ENCODE data around the gene FAM110D. TPM values are rescaled to one million over a fixed set of nuclear protein-coding genes. Genes with fewer than 3 reads are reported as not detected.

The FAM110D gene
- total and polyA plus RNA-seq, 10 of the 15 experiments (the other 5 are each of a cell fraction or from before 2014, with no cell fraction given), result 0.06 TPM; not detected in 9

- peak; percentile 63; the same call in 1 of the 2 replicates for TF ChIP-seq IRF5 (IDR thresholded peaks at IDR 0.05; ENCODE audit: borderline replicate concordance)
- TF ChIP-seq RELB (IDR thresholded peaks at IDR 0.05; ENCODE audit: low read depth), result no peak
- no peak for TF ChIP-seq ASH2L (IDR thresholded peaks at IDR 0.05; ENCODE audit: borderline replicate concordance, low read depth)
- no peak for TF ChIP-seq NFXL1 (IDR thresholded peaks at IDR 0.05; ENCODE audit: borderline replicate concordance)
- peak; percentile 18 to 33; a peak in 2 of 4 replicates for TF ChIP-seq IKZF2 (IDR thresholded peaks at IDR 0.05)
- peak; percentile 46; the same call in 1 of the 2 replicates for TF ChIP-seq MLLT1 (IDR thresholded peaks at IDR 0.05)
- no peak for TF ChIP-seq SUZ12 (IDR thresholded peaks at IDR 0.05; ENCODE audit: unreplicated experiment)
- TF ChIP-seq TCF12 (IDR thresholded peaks at IDR 0.05; ENCODE audit: low read depth, low read length), result 0 out of 2 replicates have a peak, but pooled peaks have one; percentile 39
- TF ChIP-seq ETV6 (conservative IDR thresholded peaks at IDR 0.05 in 1 of 2, IDR thresholded peaks at IDR 0.05 in 1 of 2; ENCODE audit: borderline replicate concordance in 1 of 2, low read depth in 1 of 2), result no peak
- no peak for TF ChIP-seq MEF2B (IDR thresholded peaks at IDR 0.05; ENCODE audit: partially characterized antibody, poor library complexity, severe bottlenecking)
- no peak for TF ChIP-seq JUNB (IDR thresholded peaks at IDR 0.05)
- TF ChIP-seq ZNF384 (IDR thresholded peaks at IDR 0.05; ENCODE audit: borderline replicate concordance, low read depth, low read length), result no peak
- no peak for TF ChIP-seq STAT1 (conservative IDR thresholded peaks at IDR 0.05)
- TF ChIP-seq SIN3A (IDR thresholded peaks at IDR 0.05; ENCODE audit: low read depth, low read length), result no peak
- peak in 1 of 2 experiments; percentile 31; a peak in 1 of 4 replicates for TF ChIP-seq BHLHE40 (IDR thresholded peaks at IDR 0.05; ENCODE audit: borderline replicate concordance in 1 of 2, low read depth in 2 of 2, low read length in 1 of 2)
- TF ChIP-seq NBN (IDR thresholded peaks at IDR 0.05), result peak; percentile 51; the same call in 1 of the 2 replicates
- 0 out of 2 replicates have a peak, but pooled peaks have one; percentile 13 for TF ChIP-seq RUNX3 (IDR thresholded peaks at IDR 0.05; ENCODE audit: low read length)
- no peak for TF ChIP-seq SMARCA5 (IDR thresholded peaks at IDR 0.05)
- peak; percentile 46; the same call in 1 of the 2 replicates for TF ChIP-seq ATF7 (IDR thresholded peaks at IDR 0.05; ENCODE audit: low read depth)
- no peak for TF ChIP-seq RBBP5 (conservative IDR thresholded peaks at IDR 0.05)
- TF ChIP-seq POU2F2 (IDR thresholded peaks at IDR 0.05; ENCODE audit: borderline replicate concordance, low read depth, low read length), result no peak
Observed at GRCh38 chr1:26166719-26167281, 7.9 kb downstream of the FAM110D start (continued).
